Stimulated activated naive B cell treated with anti-CD40 and anti-IgM and Interleukin-4, amounts not matched to agents 10 μg/mL and 1 μg/mL and 100 μg/mL, for 72 hours (primary cell): ENCODE measurements around the gene DLG4.

Experiments used
- ATAC-seq, 2 donors: fragments of 150-1000 bp; cut with Tn5 transposase; replicated peaks; 2 replicates each; pipeline ENCODE4 v1.10.0; 2021; ENCODE audit warnings: moderate library complexity in 1 of 2
- DNase-seq: peaks from one replicate; pipeline ENCODE4 v3.0.0; 2021
- H3K27ac Mint-ChIP-seq: one replicate; pipeline ENCODE4 v1.8.0; 2022; ENCODE audit warnings: mild to moderate bottlenecking, mixed read lengths
- H3K27me3 Mint-ChIP-seq, 2 donors: one replicate each; pipeline ENCODE4 v1.8.0; 2022; ENCODE audit warnings: mixed read lengths in 2 of 2
- H3K36me3 Mint-ChIP-seq, 2 donors: one replicate each; pipeline ENCODE4 v1.8.0; 2022; ENCODE audit warnings: mixed read lengths in 2 of 2, mild to moderate bottlenecking in 1 of 2
- H3K4me1 Mint-ChIP-seq, 2 donors: one replicate each; pipeline ENCODE4 v1.8.0; 2022; ENCODE audit warnings: mixed read lengths in 2 of 2, mild to moderate bottlenecking in 1 of 2
- H3K4me3 Mint-ChIP-seq, 2 donors: one replicate each; pipeline ENCODE4 v1.8.0; 2022; ENCODE audit warnings: mild to moderate bottlenecking in 2 of 2, mixed read lengths in 2 of 2, moderate library complexity in 1 of 2
- H3K9me3 Mint-ChIP-seq, 2 donors: one replicate each; pipeline ENCODE4 v1.8.0; 2022; ENCODE audit warnings: mixed read lengths in 2 of 2, mild to moderate bottlenecking in 1 of 2

DLG4 gene

GRCh38 chr17:7232114-7232513 is 12.5 kb upstream of the DLG4 start:
- ATAC-seq (no peak), DNase-seq (no peak)
- Mint-ChIP-seq H3K27ac (peak overlapping the region; percentile 9), H3K4me1 (peaks cover 45 to 62% of the 10 kb centered on the region in 2 donors), H3K27me3 (no peaks in the 10 kb centered on the region), H3K36me3 (peaks cover 68 to 75% of the 10 kb centered on the region in 2 donors), H3K4me3 (peak overlapping the region; percentile 37 to 98), H3K9me3 (no peaks in the 10 kb centered on the region)

GRCh38 chr17:7229504-7229903 is 9.9 kb upstream of the DLG4 start:
- ATAC-seq (no peak), DNase-seq (no peak)
- H3K27ac Mint-ChIP-seq: no peak overlapping the region
- H3K9me3 Mint-ChIP-seq: no peaks in the 10 kb centered on the region
- H3K4me3 Mint-ChIP-seq: no peak overlapping the region
- H3K36me3 Mint-ChIP-seq: peaks cover 54 to 66% of the 10 kb centered on the region in 2 donors
- H3K27me3 Mint-ChIP-seq: no peaks in the 10 kb centered on the region
- H3K4me1 Mint-ChIP-seq: peaks cover 25 to 36% of the 10 kb centered on the region in 2 donors

- Mint-ChIP-seq H3K4me3 (no peak overlapping the region), H3K27ac (no peak overlapping the region), H3K36me3 (peaks cover 55 to 65% of the 10 kb centered on the region in 2 donors), H3K27me3 (no peaks in the 10 kb centered on the region), H3K4me1 (peaks cover 25 to 34% of the 10 kb centered on the region in 2 donors), H3K9me3 (no peaks in the 10 kb centered on the region)
- DNase-seq (no peak), ATAC-seq (no peak)
These were observed 9.3 kb upstream of the DLG4 start for GRCh38 chr17:7228920-7229319.

GRCh38 chr17:7226721-7227710 is 7.4 kb upstream of the DLG4 start:
- Mint-ChIP-seq H3K4me3 (no peak overlapping the region), H3K4me1 (peaks cover 15 to 21% of the 10 kb centered on the region in 2 donors), H3K27ac (no peak overlapping the region), H3K27me3 (no peaks in the 10 kb centered on the region), H3K36me3 (peaks cover 55 to 72% of the 10 kb centered on the region in 2 donors), H3K9me3 (no peaks in the 10 kb centered on the region)
- ATAC-seq (no peak), DNase-seq (no peak)

- Mint-ChIP-seq H3K36me3 (peaks cover 59 to 78% of the 10 kb centered on the region in 2 donors), H3K9me3 (no peaks in the 10 kb centered on the region), H3K4me3 (no peak overlapping the region), H3K27me3 (no peaks in the 10 kb centered on the region), H3K27ac (peak overlapping the region; percentile 25), H3K4me1 (peaks cover 20 to 28% of the 10 kb centered on the region in 2 donors)
- ATAC-seq (no peak), DNase-seq (no peak)
These were observed 6.2 kb upstream of the DLG4 start for GRCh38 chr17:7225711-7226331.

GRCh38 chr17:7224661-7225111 is 5.0 kb upstream of the DLG4 start:
- DNase-seq: no peak
- no peak overlapping the region for H3K4me3 Mint-ChIP-seq
- ATAC-seq: no peak
- H3K27me3 Mint-ChIP-seq: no peaks in the 10 kb centered on the region
- H3K4me1 Mint-ChIP-seq: peaks cover 24 to 37% of the 10 kb centered on the region in 2 donors
- peak overlapping the region; percentile 14 for H3K27ac Mint-ChIP-seq
- peaks cover 54 to 75% of the 10 kb centered on the region in 2 donors for H3K36me3 Mint-ChIP-seq
- no peaks in the 10 kb centered on the region for H3K9me3 Mint-ChIP-seq

- DNase-seq (no peak), ATAC-seq (no peak)
- H3K27ac Mint-ChIP-seq: peak overlapping the region; percentile 68
- no peaks in the 10 kb centered on the region for H3K9me3 Mint-ChIP-seq
- no peak overlapping the region for H3K4me3 Mint-ChIP-seq
- H3K27me3 Mint-ChIP-seq: no peaks in the 10 kb centered on the region
- peaks cover 49 to 70% of the 10 kb centered on the region in 2 donors for H3K36me3 Mint-ChIP-seq
- H3K4me1 Mint-ChIP-seq: peaks cover 27 to 42% of the 10 kb centered on the region in 2 donors
These were observed 4.5 kb upstream of the DLG4 start for GRCh38 chr17:7224110-7224509.

GRCh38 chr17:7223375-7223774 is 3.7 kb upstream of the DLG4 start:
- H3K4me3 Mint-ChIP-seq: no peak overlapping the region
- H3K27me3 Mint-ChIP-seq: no peaks in the 10 kb centered on the region

GRCh38 chr17:7222972-7223292 is 3.3 kb upstream of the DLG4 start:
- DNase-seq: no peak
- peaks cover 38 to 59% of the 10 kb centered on the region in 2 donors for H3K36me3 Mint-ChIP-seq

More at GRCh38 chr17:7223375-7223774, 3.7 kb upstream of the DLG4 start:
- ATAC-seq (no peak), DNase-seq (no peak)
- peaks cover 43 to 63% of the 10 kb centered on the region in 2 donors for H3K36me3 Mint-ChIP-seq
- peaks cover 34 to 45% of the 10 kb centered on the region in 2 donors for H3K4me1 Mint-ChIP-seq
- H3K9me3 Mint-ChIP-seq: no peaks in the 10 kb centered on the region
- H3K27ac Mint-ChIP-seq: peak overlapping the region; percentile 68

GRCh38 chr17:7222093-7222971 is 2.7 kb upstream of the DLG4 start:
- H3K27ac Mint-ChIP-seq: peak overlapping the region; percentile 99
- H3K36me3 Mint-ChIP-seq: peaks cover 34 to 55% of the 10 kb centered on the region in 2 donors
- H3K9me3 Mint-ChIP-seq: no peaks in the 10 kb centered on the region
- peaks cover 38 to 48% of the 10 kb centered on the region in 2 donors for H3K4me1 Mint-ChIP-seq
- DNase-seq: no peak
- ATAC-seq: no peak
- peak overlapping the region in 1 of 2 donors; percentile 7 for H3K4me3 Mint-ChIP-seq
- H3K27me3 Mint-ChIP-seq: no peaks in the 10 kb centered on the region

More at GRCh38 chr17:7222972-7223292, 3.3 kb upstream of the DLG4 start:
- no peaks in the 10 kb centered on the region for H3K27me3 Mint-ChIP-seq
- no peak overlapping the region for H3K4me3 Mint-ChIP-seq
- no peak for ATAC-seq
- no peaks in the 10 kb centered on the region for H3K9me3 Mint-ChIP-seq
- H3K27ac Mint-ChIP-seq: no peak overlapping the region
- H3K4me1 Mint-ChIP-seq: peaks cover 35 to 45% of the 10 kb centered on the region in 2 donors

- Mint-ChIP-seq H3K27ac (peak overlapping the region; percentile 99), H3K36me3 (peaks cover 29 to 47% of the 10 kb centered on the region in 2 donors), H3K9me3 (no peaks in the 10 kb centered on the region), H3K27me3 (no peaks in the 10 kb centered on the region), H3K4me3 (peak overlapping the region; percentile 99), H3K4me1 (peaks cover 42 to 52% of the 10 kb centered on the region in 2 donors)
- no peak for ATAC-seq
- DNase-seq: no peak
These were observed 1.8 kb upstream of the DLG4 start for GRCh38 chr17:7221278-7222092.

- Mint-ChIP-seq H3K27me3 (no peaks in the 10 kb centered on the region), H3K4me3 (peak overlapping the region; percentile 99), H3K4me1 (peaks cover 49 to 60% of the 10 kb centered on the region in 2 donors), H3K9me3 (no peaks in the 10 kb centered on the region), H3K27ac (peak overlapping the region; percentile 99), H3K36me3 (peaks cover 27 to 43% of the 10 kb centered on the region in 2 donors)
- DNase-seq (peak; percentile 46), ATAC-seq (peak; percentile 38 to 55)
These were observed 1.1 kb upstream of the DLG4 start for GRCh38 chr17:7220593-7221277.
